Measurements from ENCODE around the gene TSPAN17. TPM values are rescaled to one million over a fixed set of nuclear protein-coding genes. Genes with fewer than 3 reads are reported as not detected.

TSPAN17 gene
- total and polyA plus RNA-seq, 10 of the 15 experiments (the other 5 are each of a cell fraction or from before 2014, with no cell fraction given), result 0.24 to 17.1 (median 10.4) TPM

DNA sequence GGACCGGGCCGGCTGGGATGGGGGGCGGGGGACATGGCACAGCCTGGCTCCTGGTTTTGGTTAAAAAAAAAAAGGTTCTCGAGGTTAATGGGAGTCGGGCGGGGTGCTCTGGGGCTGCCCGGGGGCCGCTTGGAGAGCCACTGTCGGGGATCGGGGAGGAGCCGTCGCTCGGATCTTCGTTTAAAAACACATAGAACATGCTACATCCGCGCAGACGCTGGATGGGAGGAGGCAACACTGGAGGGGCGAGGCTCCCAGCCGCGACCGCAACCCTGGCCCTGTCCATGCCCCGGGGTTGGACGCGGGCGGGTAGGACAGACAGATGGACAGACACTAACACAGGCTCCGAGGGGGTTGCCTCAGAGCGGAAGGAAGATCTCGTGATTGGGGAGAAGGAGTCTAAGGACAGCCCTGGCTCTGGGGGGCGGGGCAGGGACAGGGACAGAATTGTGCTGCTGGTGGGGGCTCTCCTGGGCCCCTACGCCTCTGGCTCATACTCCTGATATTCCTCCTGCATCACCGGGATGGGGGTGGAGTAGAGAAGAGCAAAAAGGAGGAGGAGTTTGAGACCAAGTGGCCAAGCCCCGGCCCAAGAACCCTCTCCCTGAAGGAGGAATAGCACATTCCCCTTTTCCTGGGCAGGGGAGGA lies 26.8 kb upstream of the TSPAN17 start:
- FAIRE-seq (no peak), ATAC-seq (no peak), DNase-seq (ENCODE audit: low read depth, low spot score) (no peak)
- no TSS peak for BruUV-seq (replicated peaks)
- ChIA-PET POLR2A (interaction anchor here (0.7 kb wide), 1 partner anchor 1608 kb away, joined by 3 read pairs; no protein-coding TSS in a partner anchor), CTCF (interaction anchor here (0.8 to 2.1 kb wide), 2 partner anchors 40 to 127 kb away, joined by 3 to 7 read pairs; no protein-coding TSS in a partner anchor), RAD21 (ENCODE audit: unreplicated experiment) (no interaction called here), SMC1A (ENCODE audit: uncharacterized antibody, unreplicated experiment) (no interaction called here)
- peaks cover 4 to 7% of the 10 kb centered on the region in 2 experiments for H3K27me3 ChIP-seq (replicated peaks in 1 of 2; ENCODE audit: control insufficient read depth in 2 of 2, insufficient read depth in 2 of 2, low read length in 1 of 2)
- H3K36me3 ChIP-seq (ENCODE audit: control insufficient read depth in 2 of 2, insufficient read depth in 2 of 2, low read length in 1 of 2), result no peaks in the 10 kb centered on the region
- H4K20me1 ChIP-seq (ENCODE audit: control insufficient read depth, insufficient read depth), result no peaks in the 10 kb centered on the region
- 0 out of 2 replicates have a peak overlapping the region, but pooled peaks have one; percentile 42 for H3K4me2 ChIP-seq (ENCODE audit: control insufficient read depth, insufficient read depth)
- H3K79me2 ChIP-seq (ENCODE audit: control insufficient read depth, insufficient read depth, low read length), result no peaks in the 10 kb centered on the region
- intact Hi-C loops (cut with micrococcal nuclease; ENCODE audit: unreplicated experiment) (no loop called here), in situ Hi-C loops (cut with MboI) (no loop called here)
- no peak overlapping the region for H3K4me3 ChIP-seq
- H3K9ac ChIP-seq (ENCODE audit: control insufficient read depth, insufficient read depth, low read length), result no peak overlapping the region
- no peak overlapping the region for H2AFZ ChIP-seq (ENCODE audit: control insufficient read depth, low read depth, low read length)
- no peak overlapping the region for H3K27ac ChIP-seq (ENCODE audit: control insufficient read depth, insufficient read depth)
- WGBS (ENCODE audit: insufficient coverage, insufficient replicate concordance, low lambda C conversion rate, missing lambda C conversion rate), result 5% methylated on average over 32 of the region's 32 CpGs
- H3K9me3 ChIP-seq (replicated peaks; ENCODE audit: control insufficient read depth, insufficient read depth, low read length), result no peaks in the 10 kb centered on the region
- H3K4me1 ChIP-seq (ENCODE audit: control insufficient read depth, insufficient read depth, low read length), result no peaks in the 10 kb centered on the region
- no peak for TF ChIP-seq TCF12 (IDR thresholded peaks at IDR 0.05; ENCODE audit: low read depth, low read length)
- no peak for TF ChIP-seq ZNF592 (IDR thresholded peaks at IDR 0.05)
- no peak for TF ChIP-seq NR2C2 (IDR thresholded peaks at IDR 0.05; ENCODE audit: borderline replicate concordance, control insufficient read depth, insufficient read length, low read depth)
- no peak for TF ChIP-seq PRDM15 (CRISPR knock-in tag; IDR thresholded peaks at IDR 0.05)
- TF ChIP-seq RUNX3 (IDR thresholded peaks at IDR 0.05; ENCODE audit: low read length), result no peak
- TF ChIP-seq ZBTB11 (CRISPR knock-in tag; IDR thresholded peaks at IDR 0.05), result no peak
- TF ChIP-seq STAT1 (conservative IDR thresholded peaks at IDR 0.05), result no peak
